Dedifferentiated amniotic fluid mesenchymal stem cell (primary cell): ENCODE data around the gene SGK1.
"Not testable (repeated sequence)": the region's sequence is repeated elsewhere in the genome, so short reads cannot be mapped to it uniquely, and the experiment has no call there.

Experiments used
- DNase-seq: peaks from one replicate; pipeline ENCODE4 v3.0.0-alpha.2; 2016; ENCODE audit errors: extremely low spot score

SGK1 gene

GRCh38 chr6:134223796-134224420, 94.0 kb downstream of the SGK1 start:
- no peak for DNase-seq

- no peak for DNase-seq
Measured at GRCh38 chr6:134221250-134221649, 96.7 kb downstream of the SGK1 start.

GRCh38 chr6:134217798-134218140, 100.1 kb downstream of the SGK1 start:
- no peak for DNase-seq

- no peak for DNase-seq
Measured at GRCh38 chr6:134217105-134217797, 100.7 kb downstream of the SGK1 start.

- no peak for DNase-seq
Measured at GRCh38 chr6:134216301-134217010, 101.5 kb downstream of the SGK1 start.

- DNase-seq = not testable (repeated sequence)
Measured at GRCh38 chr6:134213410-134213809, 104.5 kb downstream of the SGK1 start.

GRCh38 chr6:134211297-134211696, 106.6 kb downstream of the SGK1 start:
- DNase-seq = no peak

- no peak for DNase-seq
Measured at GRCh38 chr6:134207421-134207820, 110.5 kb downstream of the SGK1 start.

GRCh38 chr6:134205366-134205765, 112.5 kb downstream of the SGK1 start:
- DNase-seq = no peak

- DNase-seq = not testable (repeated sequence)
Measured at GRCh38 chr6:134204759-134205158, 113.2 kb downstream of the SGK1 start.

- DNase-seq = no peak
Measured at GRCh38 chr6:134204031-134204430, 113.9 kb downstream of the SGK1 start.

GRCh38 chr6:134201716-134202115, 116.2 kb downstream of the SGK1 start:
- no peak for DNase-seq

GRCh38 chr6:134199848-134200606, 117.9 kb downstream of the SGK1 start:
- DNase-seq = no peak

GRCh38 chr6:134198093-134198492, 119.8 kb downstream of the SGK1 start:
- no peak for DNase-seq

GRCh38 chr6:134197685-134198084, 120.2 kb downstream of the SGK1 start:
- DNase-seq = not testable (repeated sequence)

GRCh38 chr6:134196568-134197193, 121.2 kb downstream of the SGK1 start:
- DNase-seq = no peak

GRCh38 chr6:134195985-134196384, 121.9 kb downstream of the SGK1 start:
- DNase-seq = no peak

GRCh38 chr6:134195164-134195906, 122.6 kb downstream of the SGK1 start:
- peak; percentile 51 for DNase-seq

- DNase-seq = no peak
Measured at GRCh38 chr6:134193536-134194498, 124.1 kb downstream of the SGK1 start.

GRCh38 chr6:134192609-134193008, 125.3 kb downstream of the SGK1 start:
- DNase-seq = not testable (repeated sequence)
